Smooth muscle cell (in vitro differentiated cells): ENCODE results near the gene ETV4. TPM values are rescaled to one million over a fixed set of nuclear protein-coding genes. Genes with fewer than 3 reads are reported as not detected.

Experiments used
- DNase-seq: peaks from one replicate; lab custom pipeline; 2025; ENCODE audit not compliant: unreplicated experiment; lab: John Stamatoyannopoulos, UW
- H2AFZ ChIP-seq: fragments of 200-600 bp; sonication (generic); 2 replicates; pipeline ENCODE4 v1.6.0; 2016; ENCODE audit warnings: antibody characterized with exemption, low read depth, mild to moderate bottlenecking
- H3F3A ChIP-seq: fragments of 200-600 bp; sonication (generic); 2 replicates; pipeline ENCODE4 v1.6.0; 2017; ENCODE audit warnings: antibody characterized with exemption, low read depth
- H3K27ac ChIP-seq: fragments of 200-600 bp; sonication (generic); 2 replicates; pipeline ENCODE4 v1.5.1; 2016; ENCODE audit warnings: low read depth, mild to moderate bottlenecking
- H3K27me3 ChIP-seq: fragments of 200-600 bp; sonication (generic); 2 replicates; pipeline ENCODE4 v1.6.1; 2016; ENCODE audit warnings: low read depth, mild to moderate bottlenecking
- H3K36me3 ChIP-seq: fragments of 200-600 bp; sonication (generic); 2 replicates; pipeline ENCODE4 v1.5.1; 2016; ENCODE audit warnings: low read depth
- H3K4me1 ChIP-seq: fragments of 200-600 bp; sonication (generic); 2 replicates; pipeline ENCODE4 v1.5.1; 2016; ENCODE audit warnings: low read depth
- H3K4me2 ChIP-seq: fragments of 200-600 bp; sonication (generic); 2 replicates; pipeline ENCODE4 v1.6.0; 2016; ENCODE audit warnings: mild to moderate bottlenecking
- H3K4me3 ChIP-seq: fragments of 200-600 bp; sonication (generic); 2 replicates; pipeline ENCODE4 v1.5.1; 2016; ENCODE audit warnings: mild to moderate bottlenecking
- H3K79me2 ChIP-seq: fragments of 200-600 bp; sonication (generic); 2 replicates; pipeline ENCODE4 v1.6.0; 2016; ENCODE audit warnings: low read depth, mild to moderate bottlenecking
- H3K9ac ChIP-seq: fragments of 200-600 bp; sonication (generic); 2 replicates; pipeline ENCODE4 v1.6.0; 2016; ENCODE audit warnings: low read depth
- H3K9me3 ChIP-seq: fragments of 200-600 bp; sonication (generic); replicated peaks from 2 replicates; pipeline ENCODE4 v1.5.1; 2016; ENCODE audit warnings: low read depth
- H4K20me1 ChIP-seq: fragments of 200-600 bp; sonication (generic); 2 replicates; pipeline ENCODE4 v1.6.0; 2016; ENCODE audit warnings: low read depth
- WGBS: methylation state at CpG from one replicate; pipeline ENCODE4 v1.1.7; 2016; ENCODE audit warnings: low lambda C conversion rate; 5-methylcytosine and 5-hydroxymethylcytosine counted together
- polyA plus RNA-seq: library from polyadenylated mRNA; unstranded; fragments of >200 nt; fragmentation: Nextera tagmentation; extraction: Ambion mirVana; gene quantifications from 2 replicates; pipeline ENCODE4 v1.2.1, GENCODE V29; 2016
- total RNA-seq: library from RNA; depleted of rRNA; stranded (reverse); fragments of >200 nt; gene quantifications from 2 replicates; pipeline ENCODE4 v1.2.3, GENCODE V29; 2014
- TF ChIP-seq, protein P1 (sequence below): fragments of 200-600 bp; sonication (generic); IDR thresholded peaks from 2 replicates; pipeline ENCODE4 v1.5.1; 2017; ENCODE audit warnings: borderline replicate concordance, mild to moderate bottlenecking, antibody characterized with exemption; ENCODE audit not compliant: insufficient read depth, poor library complexity, severe bottlenecking

ETV4 gene
- 14.2 and 21.7 TPM in 2 replicates for total RNA-seq
- polyA plus RNA-seq = 32.9 and 33.5 TPM in 2 replicates

DNA sequence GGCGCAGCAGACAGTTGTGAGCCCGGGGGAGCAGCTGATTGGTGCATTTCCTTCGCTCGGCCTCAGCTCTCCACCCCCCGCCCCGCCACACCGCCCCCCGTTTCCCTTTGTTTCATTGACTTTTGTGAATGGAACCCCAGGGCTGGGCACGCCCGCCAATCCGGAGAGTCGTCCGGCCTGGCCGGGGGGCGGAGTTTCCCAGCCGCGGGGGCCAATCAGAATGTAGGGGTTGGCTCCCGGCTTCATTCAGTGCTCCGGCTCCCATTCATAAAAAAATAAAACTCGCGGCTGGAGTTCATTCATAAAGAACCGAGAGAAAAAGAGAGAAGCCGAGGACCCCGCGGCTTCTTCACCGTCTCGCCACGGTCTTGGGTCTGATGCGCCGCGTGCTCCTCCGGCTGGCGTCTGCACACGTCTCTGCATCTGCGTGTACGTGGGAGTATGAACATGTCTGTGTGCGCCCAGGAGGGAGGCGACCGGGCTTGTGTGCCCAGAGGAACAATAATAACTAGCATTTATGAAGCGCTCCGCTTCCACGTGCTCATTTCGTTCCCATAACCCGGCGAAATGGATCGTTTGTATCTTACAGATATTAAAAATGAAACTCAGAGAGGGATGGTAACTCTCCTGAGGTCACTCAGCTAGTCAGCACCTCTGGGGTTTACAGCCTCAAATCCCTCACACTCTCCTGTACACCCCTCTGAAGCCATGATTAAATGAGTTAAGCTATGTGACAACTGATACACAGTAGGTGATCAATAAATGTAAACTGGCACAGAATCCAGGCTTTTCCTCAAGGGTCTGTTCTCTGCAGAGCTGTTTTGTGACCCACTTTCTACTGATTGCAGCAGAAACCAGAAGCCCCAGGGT, at the start of gene ETV4:
TSS of gene ETV4 (minus strand) at position 22 of the 870 bp plus-strand sequence. CDS start 723 bp downstream, outside the sequence.
- TF ChIP-seq, protein P1, sequence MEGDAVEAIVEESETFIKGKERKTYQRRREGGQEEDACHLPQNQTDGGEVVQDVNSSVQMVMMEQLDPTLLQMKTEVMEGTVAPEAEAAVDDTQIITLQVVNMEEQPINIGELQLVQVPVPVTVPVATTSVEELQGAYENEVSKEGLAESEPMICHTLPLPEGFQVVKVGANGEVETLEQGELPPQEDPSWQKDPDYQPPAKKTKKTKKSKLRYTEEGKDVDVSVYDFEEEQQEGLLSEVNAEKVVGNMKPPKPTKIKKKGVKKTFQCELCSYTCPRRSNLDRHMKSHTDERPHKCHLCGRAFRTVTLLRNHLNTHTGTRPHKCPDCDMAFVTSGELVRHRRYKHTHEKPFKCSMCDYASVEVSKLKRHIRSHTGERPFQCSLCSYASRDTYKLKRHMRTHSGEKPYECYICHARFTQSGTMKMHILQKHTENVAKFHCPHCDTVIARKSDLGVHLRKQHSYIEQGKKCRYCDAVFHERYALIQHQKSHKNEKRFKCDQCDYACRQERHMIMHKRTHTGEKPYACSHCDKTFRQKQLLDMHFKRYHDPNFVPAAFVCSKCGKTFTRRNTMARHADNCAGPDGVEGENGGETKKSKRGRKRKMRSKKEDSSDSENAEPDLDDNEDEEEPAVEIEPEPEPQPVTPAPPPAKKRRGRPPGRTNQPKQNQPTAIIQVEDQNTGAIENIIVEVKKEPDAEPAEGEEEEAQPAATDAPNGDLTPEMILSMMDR = no peak

DNA sequence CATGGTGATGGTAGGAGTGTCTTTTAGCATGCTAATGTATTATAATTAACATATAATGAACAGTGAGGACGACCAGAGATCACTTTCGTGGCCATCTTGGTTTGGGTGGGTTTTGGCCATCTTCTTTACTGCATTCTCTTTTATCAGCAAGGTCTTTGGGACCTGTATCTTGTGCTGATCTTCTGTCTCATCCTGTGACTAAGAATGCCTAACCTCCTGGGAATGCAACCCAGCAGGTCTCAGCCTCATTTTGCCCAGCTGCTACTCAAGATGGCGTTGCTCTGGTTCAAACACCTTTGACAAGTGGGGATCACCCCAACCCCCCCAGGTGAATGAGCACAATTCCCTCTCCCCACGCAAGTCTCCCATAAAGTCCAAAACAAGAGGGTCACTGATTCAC, 49.3 kb upstream of the ETV4 start:
- DNase-seq = no peak
- H3K4me1 ChIP-seq = peaks cover 27% of the 10 kb centered on the region
- no peak overlapping the region for H3K9ac ChIP-seq
- H3K4me3 ChIP-seq = no peak overlapping the region
- 67% methylated on average over 4 of the region's 4 CpGs for WGBS
- H3K36me3 ChIP-seq = no peaks in the 10 kb centered on the region
- TF ChIP-seq, protein P1 = no peak
- H3K9me3 ChIP-seq = no peaks in the 10 kb centered on the region
- no peak overlapping the region for H2AFZ ChIP-seq
- no peak overlapping the region for H3K27ac ChIP-seq
- no peak overlapping the region for H3K4me2 ChIP-seq
- H3F3A ChIP-seq = peaks cover 13% of the 10 kb centered on the region
- H3K27me3 ChIP-seq = no peaks in the 10 kb centered on the region
- no peaks in the 10 kb centered on the region for H4K20me1 ChIP-seq
- no peaks in the 10 kb centered on the region for H3K79me2 ChIP-seq

More for the DNA sequence above, at the start of gene ETV4:
- H3F3A ChIP-seq = no peaks in the 10 kb centered on the region
- H3K4me3 ChIP-seq = peak within 1 kb of the TSS; percentile 71
- no peaks in the 10 kb centered on the region for H3K27me3 ChIP-seq
- H3K79me2 ChIP-seq = no peaks in the 10 kb centered on the region
- WGBS = under 1% methylated on average over 45 of the region's 46 CpGs
- H3K27ac ChIP-seq = peak within 1 kb of the TSS; percentile 53
- peak within 1 kb of the TSS; percentile 77 for H2AFZ ChIP-seq
- H3K4me2 ChIP-seq = peak within 1 kb of the TSS; percentile 97
- no peaks in the 10 kb centered on the region for H4K20me1 ChIP-seq
- DNase-seq = peak; percentile 69
- no peaks in the 10 kb centered on the region for H3K36me3 ChIP-seq
- H3K9ac ChIP-seq = peak within 1 kb of the TSS; percentile 66
- peaks cover 24% of the 10 kb centered on the region for H3K4me1 ChIP-seq
- H3K9me3 ChIP-seq = no peaks in the 10 kb centered on the region

DNA sequence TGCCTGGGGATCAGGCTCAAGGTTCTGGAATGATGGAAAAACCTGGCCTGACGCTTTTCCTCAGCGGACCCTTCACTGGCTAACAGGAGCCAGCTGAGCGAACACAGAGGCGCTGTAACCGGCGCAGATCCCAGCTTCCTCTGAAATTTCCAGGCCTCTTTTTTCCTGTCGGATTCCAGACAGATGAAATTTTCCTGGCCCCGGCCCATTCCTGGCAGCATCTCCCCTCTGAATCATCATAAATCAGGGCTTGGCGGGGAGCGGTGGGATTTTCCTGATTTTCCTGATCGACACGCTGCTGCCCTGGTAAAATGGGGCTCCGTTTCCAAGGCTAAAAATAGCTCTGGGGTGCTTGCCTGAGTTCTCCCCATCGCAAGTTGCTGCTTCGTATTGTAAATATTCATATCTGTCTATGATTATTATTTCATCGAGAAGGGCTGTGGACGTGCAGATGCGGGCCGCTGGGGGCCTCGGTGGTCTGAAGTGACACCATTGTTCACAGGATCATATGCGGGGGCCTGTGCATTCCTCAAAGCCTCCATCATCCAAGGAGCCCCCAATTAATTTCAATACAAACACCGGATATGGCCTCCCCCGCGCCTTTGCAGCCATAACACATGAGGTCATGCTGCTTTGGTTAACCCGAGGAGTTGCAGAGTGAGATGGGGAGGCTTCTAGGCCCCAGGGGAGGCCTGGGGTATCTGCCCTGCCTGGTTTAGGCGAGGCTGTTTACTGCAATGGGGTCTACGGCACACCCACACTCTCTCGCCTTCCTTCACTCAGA, 45.8 kb upstream of the ETV4 start:
- Histone ChIP-seq H3K4me3 (no peak overlapping the region), H3K9ac (peak overlapping the region; percentile 87), H3K4me2 (peak overlapping the region; percentile 71), H3K79me2 (no peaks in the 10 kb centered on the region), H2AFZ (peak overlapping the region; percentile 8), H4K20me1 (no peaks in the 10 kb centered on the region), H3K9me3 (no peaks in the 10 kb centered on the region), H3K27ac (peak overlapping the region; percentile 96), H3K27me3 (no peaks in the 10 kb centered on the region), H3K36me3 (no peaks in the 10 kb centered on the region), H3K4me1 (peaks cover 14% of the 10 kb centered on the region), H3F3A (peaks cover 5% of the 10 kb centered on the region)
- WGBS = 19% methylated on average over 28 of the region's 28 CpGs
- TF ChIP-seq, protein P1 = no peak
- DNase-seq = peak; percentile 17
